IPS-18a (cell line): ENCODE data around the gene NRCAM.
"Not testable (repeated sequence)": the region's sequence is repeated elsewhere in the genome, so short reads cannot be mapped to it uniquely, and the experiment has no call there.

ENCODE experiments used
- H3K27ac ChIP-seq: one replicate; pipeline ENCODE4 v1.5.1; 2013; ENCODE audit warnings: low read length
- H3K27me3 ChIP-seq: one replicate; pipeline ENCODE4 v1.6.1; 2013; ENCODE audit warnings: mild to moderate bottlenecking, low read length; ENCODE audit not compliant: control insufficient read depth, insufficient read depth
- H3K36me3 ChIP-seq: one replicate; pipeline ENCODE4 v1.6.1; 2013; ENCODE audit warnings: low read depth, low read length; ENCODE audit not compliant: control insufficient read depth
- H3K4me1 ChIP-seq: one replicate; pipeline ENCODE4 v1.6.1; 2013; ENCODE audit warnings: low read depth, low read length; ENCODE audit not compliant: control insufficient read depth
- H3K4me3 ChIP-seq: one replicate; pipeline ENCODE4 v1.5.1; 2013; ENCODE audit warnings: low read length
- H3K9ac ChIP-seq: one replicate; pipeline ENCODE4 v1.6.1; 2013; ENCODE audit warnings: mild to moderate bottlenecking, low read length, moderate library complexity
- H3K9me3 ChIP-seq: one replicate; pipeline ENCODE4 v1.6.1; 2013; ENCODE audit warnings: low read depth, low read length; ENCODE audit not compliant: control insufficient read depth

The NRCAM gene

DNA sequence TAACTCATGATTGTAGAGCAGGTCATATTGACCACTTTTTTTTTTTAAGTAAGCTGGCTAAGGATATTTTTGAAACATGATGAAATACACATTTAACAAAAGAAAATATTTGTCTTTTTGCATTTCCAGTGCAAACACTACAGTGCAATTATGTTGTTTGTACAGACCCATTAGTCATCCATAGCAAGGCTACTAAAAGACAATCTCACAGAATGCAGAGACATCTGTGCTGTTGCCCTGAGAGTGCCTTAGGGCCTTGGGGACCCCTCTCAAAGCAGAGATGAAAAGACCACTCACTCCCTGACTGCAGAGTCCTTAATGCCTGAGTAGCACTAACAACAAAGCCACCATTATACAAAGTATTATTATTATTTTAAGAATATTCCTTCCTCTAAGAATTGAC, 104.5 kb downstream of the NRCAM start:
- H3K36me3 ChIP-seq = no peaks in the 10 kb centered on the region

DNA sequence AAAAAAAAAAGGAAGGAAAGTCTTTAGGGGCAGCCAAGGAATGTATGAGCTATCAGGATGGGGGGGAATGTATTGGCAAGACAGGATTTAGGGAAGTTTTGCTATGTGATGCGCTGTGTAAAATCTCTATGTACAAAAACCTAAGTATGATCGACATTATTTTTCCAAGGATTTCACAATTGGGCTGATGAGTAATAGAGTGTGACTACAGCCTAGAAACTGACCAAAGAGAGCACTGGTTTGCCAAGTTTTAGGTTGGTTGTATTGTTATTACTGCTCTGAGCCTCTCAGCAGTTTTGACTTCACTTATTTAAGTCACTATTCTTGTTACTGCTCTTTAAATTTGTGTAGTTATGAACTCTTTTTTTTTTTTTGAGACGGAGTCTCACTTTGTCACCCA, 107.3 kb downstream of the NRCAM start:
- Histone ChIP-seq H3K27me3 (no peaks in the 10 kb centered on the region), H3K4me1 (peaks cover 21% of the 10 kb centered on the region), H3K36me3 (no peaks in the 10 kb centered on the region), H3K4me3 (no peak overlapping the region), H3K9ac (no peak overlapping the region), H3K9me3 (no peaks in the 10 kb centered on the region), H3K27ac (no peak overlapping the region)

More for the DNA sequence above, 104.5 kb downstream of the NRCAM start:
- H3K9me3 ChIP-seq = no peaks in the 10 kb centered on the region
- no peaks in the 10 kb centered on the region for H3K27me3 ChIP-seq
- peaks cover 10% of the 10 kb centered on the region for H3K4me1 ChIP-seq
- H3K27ac ChIP-seq = no peak overlapping the region
- no peak overlapping the region for H3K9ac ChIP-seq
- no peak overlapping the region for H3K4me3 ChIP-seq

DNA sequence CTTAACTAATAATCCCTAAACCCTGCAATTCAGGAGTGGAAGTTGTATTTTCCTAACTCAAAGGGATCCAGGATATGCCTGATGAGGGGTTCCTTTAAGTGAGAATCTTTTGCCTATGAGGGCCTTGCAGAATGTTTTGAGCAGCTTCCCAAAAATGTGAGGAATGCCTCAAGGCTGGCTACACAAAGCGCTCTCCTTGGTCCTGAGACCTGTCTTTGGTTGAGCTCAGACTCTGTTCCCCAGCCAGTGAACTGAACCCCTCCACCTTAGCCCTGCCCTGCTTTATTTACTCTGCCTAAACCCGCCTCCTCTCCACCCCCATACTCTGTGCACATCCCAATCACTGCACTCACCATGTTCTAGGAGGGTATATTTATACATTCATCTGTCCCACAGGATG, 108.6 kb downstream of the NRCAM start:
- Histone ChIP-seq H3K36me3 (no peaks in the 10 kb centered on the region), H3K27ac (no peak overlapping the region), H3K9me3 (no peaks in the 10 kb centered on the region), H3K27me3 (no peaks in the 10 kb centered on the region), H3K9ac (no peak overlapping the region), H3K4me1 (peaks cover 21% of the 10 kb centered on the region), H3K4me3 (no peak overlapping the region)

DNA sequence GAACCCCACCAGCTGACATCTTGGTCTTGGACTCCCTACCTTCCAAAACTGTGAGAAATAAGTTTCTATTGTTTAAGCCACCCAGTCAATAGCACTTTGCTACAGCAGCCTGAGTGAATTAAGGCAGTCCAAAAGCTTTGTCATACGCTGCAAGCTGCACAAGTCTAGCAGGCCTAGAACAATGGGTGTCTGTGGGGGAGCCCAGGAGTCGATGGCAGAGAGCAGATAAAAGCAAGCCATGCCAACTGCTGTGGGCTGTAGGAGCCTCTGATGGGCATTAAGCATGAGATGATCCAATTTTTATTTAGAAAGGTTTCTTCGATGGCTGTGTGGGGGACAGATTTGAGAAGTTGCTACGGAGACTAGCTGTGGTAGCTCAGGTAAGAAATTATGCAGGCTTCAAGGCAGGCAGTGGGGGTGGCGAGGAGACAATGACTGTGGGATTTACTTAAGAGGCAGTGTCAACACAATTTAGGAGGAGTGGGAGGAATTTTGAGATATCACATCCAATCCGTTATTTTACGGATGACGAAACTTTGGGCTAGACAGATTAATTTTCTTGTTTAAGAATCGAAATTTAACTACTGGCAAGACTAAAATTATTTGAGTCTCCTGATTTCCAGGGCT, 110.4 kb downstream of the NRCAM start:
- Histone ChIP-seq H3K27me3 (no peaks in the 10 kb centered on the region), H3K27ac (no peak overlapping the region)

DNA sequence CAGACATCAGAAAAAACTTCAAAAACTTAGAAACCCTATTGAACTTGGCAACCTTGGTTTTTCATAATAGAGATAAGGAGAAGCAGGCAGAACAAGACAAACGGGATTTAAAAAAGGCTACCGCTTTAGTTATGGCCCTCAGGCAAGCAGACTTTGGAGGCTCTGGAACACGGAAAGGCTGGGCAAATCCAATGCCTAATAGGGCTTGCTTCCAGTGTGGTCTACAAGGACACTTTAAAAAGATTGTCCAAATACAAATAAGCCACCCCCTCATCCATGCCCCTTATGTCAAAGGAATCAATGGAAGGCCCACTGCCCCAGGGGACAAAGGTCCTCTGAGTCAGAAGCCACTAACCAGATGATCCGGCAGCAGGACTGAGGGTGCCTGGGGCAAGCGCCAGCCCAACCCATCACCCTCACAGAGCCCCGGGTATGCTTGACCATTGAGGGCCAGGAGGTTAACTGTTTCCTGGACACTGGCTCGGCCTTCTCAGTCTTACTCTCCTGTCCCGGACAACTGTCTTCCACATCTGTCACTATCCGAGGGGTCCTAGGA, 115.3 kb downstream of the NRCAM start:
- no peaks in the 10 kb centered on the region for H3K36me3 ChIP-seq
- no peak overlapping the region for H3K4me3 ChIP-seq
- peaks cover 4% of the 10 kb centered on the region for H3K4me1 ChIP-seq
- H3K27ac ChIP-seq = no peak overlapping the region
- no peaks in the 10 kb centered on the region for H3K9me3 ChIP-seq
- H3K27me3 ChIP-seq = no peaks in the 10 kb centered on the region
- no peak overlapping the region for H3K9ac ChIP-seq

More for the DNA sequence above, 110.4 kb downstream of the NRCAM start:
- no peak overlapping the region for H3K9ac ChIP-seq
- H3K4me3 ChIP-seq = no peak overlapping the region
- H3K4me1 ChIP-seq = peaks cover 21% of the 10 kb centered on the region
- H3K36me3 ChIP-seq = no peaks in the 10 kb centered on the region
- no peaks in the 10 kb centered on the region for H3K9me3 ChIP-seq

DNA sequence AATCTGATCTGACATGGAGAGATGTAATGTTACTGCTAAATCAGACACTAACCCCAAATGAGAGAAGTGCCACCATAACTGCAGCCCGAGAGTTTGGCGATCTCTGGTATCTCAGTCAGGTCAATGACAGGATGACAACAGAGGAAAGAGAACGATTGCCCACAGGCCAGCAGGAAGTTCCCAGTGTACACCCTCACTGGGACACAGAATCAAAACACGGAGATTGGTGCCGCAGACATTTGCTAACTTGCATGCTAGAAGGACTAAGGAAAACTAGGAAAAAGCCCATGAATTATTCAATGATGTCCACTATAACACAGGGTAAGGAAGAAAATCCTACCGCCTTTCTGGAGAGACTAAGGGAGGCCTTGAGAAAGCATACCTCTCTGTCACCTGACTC, 115.8 kb downstream of the NRCAM start:
- not testable (repeated sequence) for H3K4me3 ChIP-seq, H3K9me3 ChIP-seq, H3K27me3 ChIP-seq, H3K9ac ChIP-seq, H3K36me3 ChIP-seq, H3K27ac ChIP-seq, H3K4me1 ChIP-seq

DNA sequence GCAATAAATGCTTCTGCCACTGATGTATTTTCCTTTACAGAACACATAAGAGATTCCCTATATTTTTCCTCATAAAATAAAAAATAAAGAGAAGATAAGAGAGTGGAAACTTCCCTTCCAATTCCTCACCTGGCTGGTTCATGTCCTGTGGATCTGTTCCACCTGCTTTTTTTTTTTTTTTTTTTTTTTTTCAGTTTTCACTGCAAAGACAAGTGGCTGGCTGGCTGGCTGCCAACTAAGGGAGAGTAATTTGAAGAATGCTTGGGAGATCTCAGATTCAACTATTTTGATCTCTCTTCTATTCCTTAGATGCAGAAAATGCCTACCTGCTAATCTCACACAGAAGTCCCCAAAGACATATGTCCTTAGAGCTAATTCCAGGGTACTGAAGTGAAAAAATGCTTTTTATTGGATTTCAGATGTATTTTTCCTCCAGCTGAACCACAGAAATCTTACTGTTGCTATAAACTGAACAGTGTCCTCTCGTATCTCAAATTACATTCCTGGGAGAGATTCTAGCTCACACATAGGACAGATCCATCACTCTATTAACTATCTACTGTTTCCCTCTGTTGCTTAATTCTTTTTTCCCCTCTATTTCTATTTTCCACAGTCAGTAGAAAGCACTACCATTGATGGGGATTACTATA, 120.8 kb downstream of the NRCAM start:
- no peak overlapping the region for H3K4me3 ChIP-seq
- H3K27me3 ChIP-seq = no peaks in the 10 kb centered on the region
- H3K36me3 ChIP-seq = no peaks in the 10 kb centered on the region
- H3K4me1 ChIP-seq = peaks cover 3% of the 10 kb centered on the region
- H3K27ac ChIP-seq = no peak overlapping the region
- H3K9ac ChIP-seq = no peak overlapping the region
- H3K9me3 ChIP-seq = no peaks in the 10 kb centered on the region

DNA sequence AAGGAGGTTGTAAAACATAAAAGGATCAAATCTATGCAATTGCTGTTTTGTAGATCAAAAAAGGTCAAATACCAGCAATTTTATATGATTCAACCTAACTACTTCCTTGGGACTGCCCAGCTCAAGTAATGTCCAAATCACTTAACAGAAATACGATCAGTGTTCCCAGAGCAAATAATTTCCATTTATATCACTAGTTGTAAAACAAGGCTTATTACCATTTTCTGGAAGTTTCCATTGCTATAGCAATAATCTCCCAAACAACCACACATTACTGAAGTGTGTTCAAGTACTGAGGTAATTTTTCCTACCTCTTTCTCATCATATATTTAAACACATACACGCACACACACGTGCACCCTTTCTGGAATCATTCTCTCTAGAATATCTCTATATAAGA, 123.3 kb downstream of the NRCAM start:
- Histone ChIP-seq H3K27ac (no peak overlapping the region), H3K4me3 (no peak overlapping the region), H3K27me3 (no peaks in the 10 kb centered on the region), H3K36me3 (no peaks in the 10 kb centered on the region), H3K4me1 (peaks cover 27% of the 10 kb centered on the region), H3K9me3 (no peaks in the 10 kb centered on the region), H3K9ac (no peak overlapping the region)

DNA sequence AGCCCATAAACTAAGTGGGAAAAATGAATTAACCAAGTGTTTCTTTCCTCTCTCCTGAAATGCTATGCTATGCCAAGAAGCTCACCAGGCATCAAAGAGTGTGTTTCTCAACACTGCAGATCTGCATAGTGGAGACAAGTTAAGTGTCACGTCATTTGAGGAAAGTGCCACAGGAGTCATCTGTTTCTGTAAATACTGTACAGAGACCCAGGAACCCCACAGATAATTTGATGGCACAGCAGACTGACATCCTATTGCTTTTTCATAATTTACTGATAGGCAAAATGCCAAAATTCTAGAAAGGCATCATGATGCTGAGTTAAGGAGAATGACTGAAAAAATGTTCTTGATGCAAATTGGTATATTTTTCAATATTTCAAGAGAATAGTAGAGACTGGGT, 124.3 kb downstream of the NRCAM start:
- H3K4me3 ChIP-seq = no peak overlapping the region
- no peak overlapping the region for H3K27ac ChIP-seq
- no peak overlapping the region for H3K9ac ChIP-seq
- no peaks in the 10 kb centered on the region for H3K27me3 ChIP-seq
- H3K9me3 ChIP-seq = no peaks in the 10 kb centered on the region
- H3K36me3 ChIP-seq = no peaks in the 10 kb centered on the region
- peaks cover 33% of the 10 kb centered on the region for H3K4me1 ChIP-seq

DNA sequence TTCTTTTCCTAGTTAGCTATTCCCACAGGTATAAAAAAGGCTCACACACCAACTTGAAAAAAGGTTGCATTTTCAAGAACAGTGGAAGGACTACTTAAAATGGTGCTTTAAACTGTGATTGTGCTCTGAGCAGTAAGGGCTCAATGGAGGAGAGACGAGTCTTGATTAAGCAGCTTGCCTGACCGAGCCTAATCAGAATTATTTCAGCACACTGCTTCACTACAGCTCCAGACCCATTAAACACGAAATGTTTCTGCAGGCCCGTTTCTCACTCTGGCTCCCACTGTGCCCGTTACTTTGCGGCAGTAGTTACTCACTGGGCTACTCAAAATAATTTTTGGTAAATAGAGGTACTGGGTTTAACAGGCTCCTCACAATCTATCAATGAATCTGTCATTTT, 126.0 kb downstream of the NRCAM start:
- Histone ChIP-seq H3K27ac (no peak overlapping the region), H3K9me3 (no peaks in the 10 kb centered on the region), H3K36me3 (no peaks in the 10 kb centered on the region), H3K27me3 (no peaks in the 10 kb centered on the region), H3K4me1 (peaks cover 33% of the 10 kb centered on the region), H3K4me3 (no peak overlapping the region), H3K9ac (no peak overlapping the region)

DNA sequence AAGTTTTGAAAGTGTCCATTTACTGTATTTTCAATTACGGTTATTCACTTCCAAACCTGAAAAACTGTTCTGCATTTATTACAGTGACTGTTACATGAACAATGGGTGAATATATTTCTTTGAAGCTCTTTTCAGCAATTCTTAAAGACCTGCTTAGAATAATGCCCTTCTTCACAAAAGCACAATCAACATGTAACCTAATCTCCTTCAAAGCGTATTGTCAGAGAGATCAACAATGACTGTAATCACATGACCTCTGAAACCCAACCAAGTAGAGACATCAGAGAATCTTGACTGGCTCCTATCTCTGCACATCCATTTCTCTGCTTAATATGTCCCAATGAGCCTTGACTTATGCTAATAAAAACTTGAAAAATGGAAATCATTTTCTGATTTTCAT, 126.7 kb downstream of the NRCAM start:
- no peak overlapping the region for H3K4me3 ChIP-seq
- H3K4me1 ChIP-seq = peaks cover 39% of the 10 kb centered on the region
- H3K27me3 ChIP-seq = no peaks in the 10 kb centered on the region
- no peak overlapping the region for H3K9ac ChIP-seq
- no peaks in the 10 kb centered on the region for H3K9me3 ChIP-seq
- no peaks in the 10 kb centered on the region for H3K36me3 ChIP-seq
- no peak overlapping the region for H3K27ac ChIP-seq

DNA sequence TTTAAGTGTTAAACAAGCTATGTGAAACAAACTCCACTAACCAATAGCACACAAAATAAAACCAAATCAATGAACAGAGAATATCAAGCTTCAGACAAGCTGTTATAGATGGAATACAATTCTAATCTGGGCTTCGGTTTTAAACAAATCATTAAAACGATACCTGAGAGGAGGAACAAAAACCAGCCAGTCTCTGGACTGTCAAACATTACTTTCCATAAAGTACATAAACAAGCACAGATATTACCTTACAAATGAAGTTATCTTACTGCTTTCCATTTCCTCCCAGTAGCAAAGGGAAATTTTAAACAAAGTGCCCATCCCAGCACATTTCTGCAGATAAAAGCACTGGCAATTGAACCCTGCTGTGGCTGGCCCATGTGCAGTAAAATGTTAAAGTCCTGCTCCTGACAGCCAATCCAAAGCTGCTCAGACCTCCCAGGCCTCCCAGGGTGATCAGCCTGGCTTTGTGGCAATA, 128.0 kb downstream of the NRCAM start:
- Histone ChIP-seq H3K27me3 (no peaks in the 10 kb centered on the region), H3K4me1 (peaks cover 44% of the 10 kb centered on the region), H3K36me3 (no peaks in the 10 kb centered on the region), H3K4me3 (peak overlapping the region; percentile 29), H3K9ac (no peak overlapping the region), H3K9me3 (no peaks in the 10 kb centered on the region), H3K27ac (no peak overlapping the region)
